A549 (cell line): ENCODE results near the gene FANCC.

ENCODE experiments used
- CEBPB ChIP-seq, 2 experiments: fragments of >200 bp in 1 of 2; sonication (Bioruptor Twin) in 1 of 2; formaldehyde crosslinking in 1 of 2; IDR thresholded peaks; 2 replicates each; pipeline ENCODE4 v1.6.1; 2012 to 2016
- CTCF ChIP-seq: fragments of >200 bp; sonication (Bioruptor Twin); formaldehyde crosslinking; IDR thresholded peaks from 3 replicates; pipeline ENCODE4 v1.5.1; 2016
- ESRRA ChIP-seq: fragments of 150-350 bp; IDR thresholded peaks from 2 replicates; pipeline ENCODE4 v1.6.1; 2014; ENCODE audit warnings: mild to moderate bottlenecking, low read length, borderline replicate concordance
- MAX ChIP-seq: IDR thresholded peaks from 2 replicates; pipeline ENCODE4 v1.6.1; 2012
- MAZ ChIP-seq: fragments of 150-350 bp; IDR thresholded peaks from 2 replicates; pipeline ENCODE4 v1.6.1; 2014; ENCODE audit warnings: antibody characterized with exemption, low read depth, low read length, borderline replicate concordance
- REST ChIP-seq: fragments of 200-600 bp; sonication (generic); IDR thresholded peaks from 2 replicates; pipeline ENCODE4 v1.6.1; 2016; ENCODE audit warnings: antibody characterized with exemption, mild to moderate bottlenecking, moderate library complexity

GRCh38 chr9:95302479-95302878 lies 15.0 kb downstream of the FANCC start:
- TF ChIP-seq MAX (no peak), ESRRA (no peak), CEBPB (IDR thresholded peaks at IDR 0.05) (no peak), REST (no peak), CTCF (no peak), MAZ (no peak)
